NCI-H1436 (cell line): ENCODE results near the gene ZNF705A.
"Not testable (repeated sequence)": the region's sequence is repeated elsewhere in the genome, so short reads cannot be mapped to it uniquely, and the experiment has no call there.

Experiments
- DNase-seq: peaks from one replicate; lab custom pipeline; 2025; lab: John Stamatoyannopoulos, UW

Gene ZNF705A

GRCh38 chr12:8184206-8184605 lies 27.4 kb downstream of the ZNF705A start:
- DNase-seq: not testable (repeated sequence)

- DNase-seq: not testable (repeated sequence)
Observed at GRCh38 chr12:8188088-8188487, 31.3 kb downstream of the ZNF705A start.

GRCh38 chr12:8197685-8198308 lies 41.0 kb downstream of the ZNF705A start:
- DNase-seq: not testable (repeated sequence)

GRCh38 chr12:8218711-8219382 lies 62.0 kb downstream of the ZNF705A start:
- DNase-seq: peak; percentile 5

- DNase-seq: peak; percentile 7
Observed at GRCh38 chr12:8221375-8221774, 64.6 kb downstream of the ZNF705A start.

- DNase-seq: not testable (repeated sequence)
Observed at GRCh38 chr12:8221844-8222243, 65.0 kb downstream of the ZNF705A start.

GRCh38 chr12:8222303-8222702 lies 65.5 kb downstream of the ZNF705A start:
- not testable (repeated sequence) for DNase-seq

DNA sequence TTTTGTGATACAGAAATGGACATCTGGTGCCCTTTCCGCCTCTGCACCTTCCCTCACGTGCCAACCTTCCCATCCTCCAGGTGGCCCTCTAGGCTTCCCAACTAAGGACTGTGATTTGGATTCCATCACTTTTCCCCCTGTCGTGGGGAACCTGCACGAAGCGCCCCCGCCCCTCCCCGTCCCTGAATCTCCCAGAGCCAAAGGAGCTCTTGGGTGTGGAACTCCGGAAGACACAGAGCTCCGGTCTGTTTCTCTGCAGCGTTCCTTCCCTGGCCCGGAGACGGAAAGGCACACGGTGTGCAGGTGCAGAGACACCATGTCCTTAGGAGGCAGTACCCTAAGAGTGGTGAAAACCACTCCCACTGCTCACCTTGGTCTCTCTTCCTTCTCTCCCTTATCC lies 66.8 kb downstream of the ZNF705A start:
- not testable (repeated sequence) for DNase-seq

DNA sequence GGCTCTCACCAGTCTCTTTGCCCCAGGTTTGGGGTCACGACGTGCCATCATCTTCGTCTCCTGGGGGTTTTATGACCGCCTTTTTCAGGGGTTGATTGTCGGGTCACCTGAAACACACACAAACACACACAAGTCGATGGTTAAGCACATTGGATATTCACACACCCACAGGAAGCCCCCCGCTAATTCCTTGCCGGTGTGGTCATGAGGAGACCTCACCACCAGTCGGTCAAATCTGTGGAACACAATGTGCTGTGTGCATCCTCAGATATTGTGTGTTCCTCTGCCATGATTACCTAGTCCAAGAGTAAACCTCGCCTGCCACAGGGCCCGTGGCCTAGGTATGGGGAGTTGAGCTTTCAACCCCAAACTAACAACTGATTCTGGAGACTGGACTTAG lies 68.0 kb downstream of the ZNF705A start:
- DNase-seq: not testable (repeated sequence)

DNA sequence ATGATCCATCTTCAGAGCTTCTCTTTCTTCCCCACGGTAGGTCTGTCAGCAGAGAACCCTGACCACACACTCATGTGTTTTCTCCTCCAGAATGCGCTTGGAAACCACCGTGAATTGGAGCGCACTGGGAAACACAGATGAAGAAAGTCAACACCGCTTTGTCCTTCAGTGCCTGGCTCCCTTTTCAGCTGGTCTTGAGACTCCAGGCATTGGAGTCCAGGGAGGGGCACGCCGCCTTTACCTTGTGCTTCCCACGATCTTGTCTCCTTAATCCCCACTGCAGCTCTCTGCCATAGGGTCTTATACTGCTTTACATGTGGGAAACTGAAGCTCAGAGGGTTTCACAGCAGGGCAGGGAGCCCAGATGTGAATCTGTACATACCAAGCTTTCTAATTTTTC lies 69.5 kb downstream of the ZNF705A start:
- no peak for DNase-seq

GRCh38 chr12:8226992-8227731 lies 70.3 kb downstream of the ZNF705A start, which contains the start of gene FAM90A1:
Gene FAM90A1, minus strand, starts transcription at chr12:8227618. Its CDS starts 2,786 bp downstream, at chr12:8224832.
- peak; percentile 4 for DNase-seq

- not testable (repeated sequence) for DNase-seq
Observed at GRCh38 chr12:8227732-8228077, 70.9 kb downstream of the ZNF705A start.

DNA sequence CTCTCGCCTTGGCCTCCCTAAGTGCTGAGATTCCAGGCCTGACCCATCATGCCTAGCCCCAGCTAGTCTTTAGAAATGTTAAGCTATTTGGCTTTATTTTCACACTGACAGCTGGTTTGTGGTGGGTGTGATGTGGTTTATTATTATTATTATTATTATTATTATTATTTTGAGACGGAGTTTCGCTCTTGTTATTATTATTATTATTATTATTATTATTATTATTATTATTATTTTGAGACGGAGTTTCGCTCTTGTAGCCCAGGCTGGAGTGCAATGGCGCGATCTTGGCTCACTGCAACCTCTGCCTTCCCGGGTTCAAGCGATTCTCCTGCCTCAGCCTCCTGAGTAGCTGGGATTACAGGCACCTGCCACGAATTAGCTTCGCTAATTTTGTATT lies 71.8 kb downstream of the ZNF705A start:
- not testable (repeated sequence) for DNase-seq

- not testable (repeated sequence) for DNase-seq
Observed at GRCh38 chr12:8229486-8229885, 72.7 kb downstream of the ZNF705A start.
